Endothelial cell (in vitro differentiated cells): ENCODE data around the gene LYVE1. TPM values are rescaled to one million over a fixed set of nuclear protein-coding genes. Genes with fewer than 3 reads are reported as not detected.

Experiments used
- DNase-seq: peaks from one replicate; pipeline ENCODE4 v3.0.0; 2021; ENCODE audit warnings: low spot score
- H3K27ac Mint-ChIP-seq: one replicate; pipeline ENCODE4 v1.8.0; 2021; ENCODE audit warnings: mixed read lengths, inconsistent platforms; ENCODE audit not compliant: unreplicated experiment
- H3K27me3 Mint-ChIP-seq: one replicate; pipeline ENCODE4 v1.8.0; 2021; ENCODE audit warnings: mild to moderate bottlenecking, moderate library complexity, mixed read lengths, inconsistent platforms; ENCODE audit not compliant: unreplicated experiment
- H3K36me3 Mint-ChIP-seq: one replicate; pipeline ENCODE4 v1.8.0; 2021; ENCODE audit warnings: mild to moderate bottlenecking, low read depth, mixed read lengths, inconsistent platforms; ENCODE audit not compliant: unreplicated experiment
- H3K4me1 Mint-ChIP-seq: one replicate; pipeline ENCODE4 v1.8.0; 2021; ENCODE audit warnings: mild to moderate bottlenecking, mixed read lengths, inconsistent platforms; ENCODE audit not compliant: unreplicated experiment
- H3K4me3 Mint-ChIP-seq: one replicate; pipeline ENCODE4 v1.8.0; 2021; ENCODE audit warnings: mild to moderate bottlenecking, mixed read lengths, inconsistent platforms; ENCODE audit not compliant: unreplicated experiment
- H3K9me3 Mint-ChIP-seq: one replicate; pipeline ENCODE4 v1.8.0; 2021; ENCODE audit warnings: mixed read lengths, inconsistent platforms; ENCODE audit not compliant: unreplicated experiment
- total RNA-seq: library from RNA; stranded (reverse); fragmentation: NEBNext Ultra II Directional; extraction: Animal tissue kit (Norgen Biotek cat#: 25700); gene quantifications from one replicate; pipeline ENCODE4 v1.2.1, GENCODE V29; 2021; ENCODE audit not compliant: unreplicated experiment
- TF ChIP-seq, protein P1 (sequence below): fragments of 200-600 bp; sonication (generic); IDR thresholded peaks from one replicate; pipeline ENCODE4 v1.5.0; 2021; ENCODE audit warnings: antibody characterized with exemption; ENCODE audit not compliant: unreplicated experiment

LYVE1 gene
- total RNA-seq, 1 donor from 2014 or later = not detected

GRCh38 chr11:10567446-10567845 lies 1.0 kb downstream of the LYVE1 start:
- TF ChIP-seq, protein P1, sequence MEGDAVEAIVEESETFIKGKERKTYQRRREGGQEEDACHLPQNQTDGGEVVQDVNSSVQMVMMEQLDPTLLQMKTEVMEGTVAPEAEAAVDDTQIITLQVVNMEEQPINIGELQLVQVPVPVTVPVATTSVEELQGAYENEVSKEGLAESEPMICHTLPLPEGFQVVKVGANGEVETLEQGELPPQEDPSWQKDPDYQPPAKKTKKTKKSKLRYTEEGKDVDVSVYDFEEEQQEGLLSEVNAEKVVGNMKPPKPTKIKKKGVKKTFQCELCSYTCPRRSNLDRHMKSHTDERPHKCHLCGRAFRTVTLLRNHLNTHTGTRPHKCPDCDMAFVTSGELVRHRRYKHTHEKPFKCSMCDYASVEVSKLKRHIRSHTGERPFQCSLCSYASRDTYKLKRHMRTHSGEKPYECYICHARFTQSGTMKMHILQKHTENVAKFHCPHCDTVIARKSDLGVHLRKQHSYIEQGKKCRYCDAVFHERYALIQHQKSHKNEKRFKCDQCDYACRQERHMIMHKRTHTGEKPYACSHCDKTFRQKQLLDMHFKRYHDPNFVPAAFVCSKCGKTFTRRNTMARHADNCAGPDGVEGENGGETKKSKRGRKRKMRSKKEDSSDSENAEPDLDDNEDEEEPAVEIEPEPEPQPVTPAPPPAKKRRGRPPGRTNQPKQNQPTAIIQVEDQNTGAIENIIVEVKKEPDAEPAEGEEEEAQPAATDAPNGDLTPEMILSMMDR = no peak
- Mint-ChIP-seq H3K4me3 (no peak overlapping the region), H3K36me3 (no peaks in the 10 kb centered on the region), H3K27me3 (no peaks in the 10 kb centered on the region), H3K9me3 (no peaks in the 10 kb centered on the region), H3K27ac (no peak overlapping the region), H3K4me1 (peaks cover 23% of the 10 kb centered on the region)
- DNase-seq = no peak

- TF ChIP-seq, protein P1 = no peak
- no peak for DNase-seq
- H3K4me3 Mint-ChIP-seq = no peak overlapping the region
- H3K27ac Mint-ChIP-seq = no peak overlapping the region
- H3K9me3 Mint-ChIP-seq = no peaks in the 10 kb centered on the region
- H3K27me3 Mint-ChIP-seq = no peaks in the 10 kb centered on the region
- no peaks in the 10 kb centered on the region for H3K36me3 Mint-ChIP-seq
- H3K4me1 Mint-ChIP-seq = peaks cover 17% of the 10 kb centered on the region
Observed at GRCh38 chr11:10566257-10566957, 2.1 kb downstream of the LYVE1 start.

- H3K36me3 Mint-ChIP-seq = no peaks in the 10 kb centered on the region
- H3K27me3 Mint-ChIP-seq = no peaks in the 10 kb centered on the region
- H3K27ac Mint-ChIP-seq = no peak overlapping the region
- TF ChIP-seq, protein P1 = no peak
- no peaks in the 10 kb centered on the region for H3K9me3 Mint-ChIP-seq
- H3K4me1 Mint-ChIP-seq = peaks cover 16% of the 10 kb centered on the region
- DNase-seq = no peak
- H3K4me3 Mint-ChIP-seq = no peak overlapping the region
Observed at GRCh38 chr11:10565493-10565892, 3.0 kb downstream of the LYVE1 start.

- H3K27ac Mint-ChIP-seq = no peak overlapping the region
- H3K4me1 Mint-ChIP-seq = peaks cover 16% of the 10 kb centered on the region
- DNase-seq = no peak
- H3K36me3 Mint-ChIP-seq = no peaks in the 10 kb centered on the region
- H3K27me3 Mint-ChIP-seq = no peaks in the 10 kb centered on the region
- TF ChIP-seq, protein P1 = no peak
- H3K4me3 Mint-ChIP-seq = no peak overlapping the region
- no peaks in the 10 kb centered on the region for H3K9me3 Mint-ChIP-seq
Observed at GRCh38 chr11:10564696-10565318, 3.7 kb downstream of the LYVE1 start.

- Mint-ChIP-seq H3K4me3 (no peak overlapping the region), H3K27me3 (no peaks in the 10 kb centered on the region), H3K9me3 (no peaks in the 10 kb centered on the region), H3K27ac (no peak overlapping the region), H3K4me1 (peaks cover 13% of the 10 kb centered on the region), H3K36me3 (no peaks in the 10 kb centered on the region)
- no peak for DNase-seq
- TF ChIP-seq, protein P1 = no peak
Observed at GRCh38 chr11:10564030-10564429, 4.4 kb downstream of the LYVE1 start.
